GOT3 (cell line): ENCODE results near the gene ELL2.
"Not testable (repeated sequence)": the region's sequence is repeated elsewhere in the genome, so short reads cannot be mapped to it uniquely, and the experiment has no call there.

Experiments used
- DNase-seq: peaks from one replicate; lab custom pipeline; 2025; ENCODE audit warnings: mixed read lengths; lab: John Stamatoyannopoulos, UW

Gene ELL2

DNA sequence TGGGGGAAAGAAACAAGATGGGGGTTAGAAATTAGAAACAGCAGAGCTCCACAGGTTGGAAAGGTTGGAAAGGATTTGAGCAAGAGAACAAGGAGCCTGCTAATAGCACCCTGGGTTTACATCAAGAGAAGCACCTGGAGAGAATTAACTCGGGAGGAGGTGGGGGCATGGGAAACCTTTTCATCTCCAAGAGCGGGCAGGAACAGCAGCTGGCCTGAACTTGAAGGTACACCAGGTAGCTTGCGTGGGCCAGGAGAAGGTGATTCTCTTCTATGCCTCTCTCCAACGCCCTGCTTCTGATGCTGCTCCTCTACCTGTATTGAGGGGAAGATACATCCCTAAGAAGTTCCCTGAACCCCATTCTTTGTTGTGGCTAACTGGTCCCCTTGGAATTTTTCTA lies 102.0 kb downstream of the ELL2 start:
- no peak for DNase-seq

DNA sequence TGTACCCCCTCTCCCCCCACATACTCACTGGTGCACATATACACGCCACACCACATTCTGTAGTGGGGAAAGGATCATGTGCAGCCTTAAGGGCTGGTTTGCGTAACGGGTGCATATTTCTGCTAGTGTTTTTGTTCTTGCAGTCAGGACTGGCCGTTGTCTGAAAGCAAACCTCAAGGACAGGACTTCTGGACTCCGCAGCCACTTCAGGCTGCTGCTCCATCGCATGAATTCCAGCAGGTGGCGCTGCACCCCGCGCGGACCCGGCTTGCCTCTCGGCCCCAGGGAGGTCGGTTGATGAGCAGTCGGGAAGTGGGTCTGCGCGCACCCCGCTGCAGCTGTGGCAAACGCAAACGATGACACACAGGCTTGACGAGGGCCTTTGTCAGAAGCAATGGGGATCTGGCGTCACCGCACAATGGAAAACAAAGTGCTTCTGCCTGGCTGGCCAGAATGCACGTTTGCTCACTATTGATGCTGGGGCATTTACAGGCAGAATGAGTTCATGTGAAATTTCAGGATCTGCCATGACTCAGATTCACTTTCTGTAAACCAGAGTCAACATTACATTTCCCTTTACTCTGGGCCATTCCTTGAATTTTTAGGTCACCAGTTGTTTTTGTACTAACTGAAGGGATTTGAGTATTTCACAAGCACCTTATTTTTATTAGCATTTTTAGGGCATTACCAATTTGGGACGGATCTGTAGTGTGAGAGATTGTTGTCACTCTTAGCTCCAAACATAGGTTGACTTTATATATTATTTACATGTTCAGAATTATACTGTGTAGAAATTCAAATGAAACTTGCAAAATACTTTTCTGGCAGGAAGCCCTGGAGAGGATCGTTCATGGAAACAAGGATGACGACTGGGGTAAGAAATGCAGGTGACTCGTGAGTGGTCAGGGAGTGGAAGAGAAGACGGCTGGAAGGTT lies 102.7 kb downstream of the ELL2 start:
- peak; percentile 89 for DNase-seq

- DNase-seq = no peak
Measured at GRCh38 chr5:95858023-95858461, 103.6 kb downstream of the ELL2 start.

GRCh38 chr5:95857185-95857945 lies 104.3 kb downstream of the ELL2 start:
- DNase-seq = no peak

- no peak for DNase-seq
Measured at GRCh38 chr5:95856501-95856981, 105.1 kb downstream of the ELL2 start.

GRCh38 chr5:95853490-95853889 lies 108.2 kb downstream of the ELL2 start:
- DNase-seq = no peak

GRCh38 chr5:95852567-95852966 lies 109.1 kb downstream of the ELL2 start:
- no peak for DNase-seq

DNA sequence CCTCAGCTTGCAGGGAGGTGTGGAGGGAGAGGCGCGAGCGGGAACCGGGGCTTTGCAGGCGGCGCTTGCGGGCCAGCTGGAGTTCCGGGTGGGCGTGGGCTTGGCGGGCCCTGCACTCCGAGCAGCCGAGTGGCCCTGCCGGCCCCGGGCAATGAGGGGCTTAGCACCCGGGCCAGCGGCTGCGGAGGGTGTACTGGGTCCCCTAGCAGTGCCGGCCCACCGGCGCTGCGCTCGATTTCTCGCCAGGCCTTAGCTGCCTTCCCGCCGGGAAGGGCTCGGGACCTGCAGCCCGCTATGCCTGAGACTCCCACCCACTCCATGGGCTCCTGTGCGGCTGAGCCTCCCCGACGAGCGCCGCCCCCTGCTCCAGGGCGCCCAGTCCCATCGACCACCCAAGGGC lies 110.5 kb downstream of the ELL2 start:
- DNase-seq = not testable (repeated sequence)

DNA sequence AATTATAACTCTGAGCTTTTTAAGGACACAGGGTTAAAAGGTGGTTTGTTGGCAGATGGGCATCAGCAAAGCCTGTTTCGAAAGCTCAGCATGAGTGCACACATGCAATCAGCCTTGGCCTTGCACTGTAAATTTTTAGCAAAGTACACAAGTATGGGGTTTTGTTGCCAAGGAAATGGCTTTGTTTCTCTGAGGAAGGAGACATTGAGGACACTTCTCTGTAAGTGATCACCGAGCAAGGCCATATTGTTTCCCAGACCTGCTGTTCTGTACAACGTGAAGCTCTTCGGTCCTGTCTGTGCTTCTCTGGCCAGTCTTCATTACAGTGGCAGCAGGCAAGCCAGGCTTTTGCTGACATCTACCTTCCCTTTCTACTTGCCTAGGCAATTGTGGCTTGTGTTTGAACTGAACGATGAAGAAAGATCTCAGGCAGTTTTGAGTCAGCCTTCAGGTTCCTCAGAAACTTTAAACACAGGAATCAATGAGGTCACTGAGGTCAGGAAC lies 111.2 kb downstream of the ELL2 start:
- DNase-seq = no peak

GRCh38 chr5:95848701-95849100 lies 113.0 kb downstream of the ELL2 start:
- DNase-seq = no peak

GRCh38 chr5:95847261-95847592 lies 114.4 kb downstream of the ELL2 start:
- DNase-seq = no peak

DNA sequence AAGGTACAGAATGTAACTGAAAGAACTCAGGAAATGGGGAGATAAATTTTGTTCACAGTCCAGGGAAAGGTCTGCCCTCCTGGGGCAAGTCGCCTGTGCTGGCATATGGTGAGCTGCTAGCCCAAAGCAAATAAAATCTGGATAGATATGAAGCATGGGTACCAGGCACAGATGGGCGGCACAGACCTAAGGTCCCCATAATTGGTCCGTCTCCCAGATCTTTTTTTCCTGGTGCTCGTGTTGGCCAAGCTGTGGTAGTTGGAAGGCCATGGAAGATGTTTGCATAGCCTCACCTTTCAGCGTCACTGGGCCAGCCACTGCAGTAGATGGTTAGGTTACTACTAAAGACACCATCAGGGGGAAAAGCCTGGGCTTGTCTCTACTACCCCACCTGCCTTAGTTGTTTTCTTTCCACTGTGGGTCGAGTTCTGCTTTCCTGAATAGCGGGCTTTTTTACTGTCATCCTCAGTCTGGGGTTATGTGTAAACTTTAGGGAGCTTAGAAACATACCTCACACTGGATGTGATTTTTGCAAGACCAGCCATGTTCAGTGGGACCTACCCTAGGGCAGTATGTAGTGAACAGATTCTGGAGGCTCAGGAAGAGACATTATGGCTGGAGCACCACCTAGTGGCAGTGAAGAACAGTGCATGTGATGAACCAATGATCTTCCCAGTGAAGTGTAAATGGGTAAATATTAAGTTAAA lies 114.9 kb downstream of the ELL2 start:
- DNase-seq = no peak

- no peak for DNase-seq
Measured at GRCh38 chr5:95845391-95845790, 116.3 kb downstream of the ELL2 start.

DNA sequence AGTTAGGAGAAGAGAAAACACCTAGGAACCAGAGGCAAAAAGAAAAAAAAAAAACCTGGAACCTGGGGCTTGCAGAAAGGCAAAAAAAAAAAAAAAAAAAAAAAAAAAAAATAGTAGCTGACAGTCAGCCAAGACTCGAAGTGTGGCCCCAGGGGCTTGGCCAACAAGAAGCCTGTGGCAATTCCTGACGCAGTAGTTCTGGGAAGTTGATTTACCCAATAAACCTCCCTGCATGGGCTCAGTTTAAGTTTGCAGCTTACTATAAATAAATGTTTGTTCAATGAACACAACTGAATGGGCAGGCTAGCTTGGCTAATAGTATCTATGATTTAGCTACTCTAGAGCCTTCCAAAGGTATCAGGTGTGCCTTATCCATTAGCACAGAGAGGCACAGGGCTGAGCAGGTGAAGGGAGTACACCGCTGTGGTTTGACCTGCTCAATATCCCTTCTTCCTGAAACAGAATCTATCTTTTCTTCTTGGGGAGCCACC lies 117.9 kb downstream of the ELL2 start:
- no peak for DNase-seq

- no peak for DNase-seq
Measured at GRCh38 chr5:95842854-95843544, 118.7 kb downstream of the ELL2 start.

DNA sequence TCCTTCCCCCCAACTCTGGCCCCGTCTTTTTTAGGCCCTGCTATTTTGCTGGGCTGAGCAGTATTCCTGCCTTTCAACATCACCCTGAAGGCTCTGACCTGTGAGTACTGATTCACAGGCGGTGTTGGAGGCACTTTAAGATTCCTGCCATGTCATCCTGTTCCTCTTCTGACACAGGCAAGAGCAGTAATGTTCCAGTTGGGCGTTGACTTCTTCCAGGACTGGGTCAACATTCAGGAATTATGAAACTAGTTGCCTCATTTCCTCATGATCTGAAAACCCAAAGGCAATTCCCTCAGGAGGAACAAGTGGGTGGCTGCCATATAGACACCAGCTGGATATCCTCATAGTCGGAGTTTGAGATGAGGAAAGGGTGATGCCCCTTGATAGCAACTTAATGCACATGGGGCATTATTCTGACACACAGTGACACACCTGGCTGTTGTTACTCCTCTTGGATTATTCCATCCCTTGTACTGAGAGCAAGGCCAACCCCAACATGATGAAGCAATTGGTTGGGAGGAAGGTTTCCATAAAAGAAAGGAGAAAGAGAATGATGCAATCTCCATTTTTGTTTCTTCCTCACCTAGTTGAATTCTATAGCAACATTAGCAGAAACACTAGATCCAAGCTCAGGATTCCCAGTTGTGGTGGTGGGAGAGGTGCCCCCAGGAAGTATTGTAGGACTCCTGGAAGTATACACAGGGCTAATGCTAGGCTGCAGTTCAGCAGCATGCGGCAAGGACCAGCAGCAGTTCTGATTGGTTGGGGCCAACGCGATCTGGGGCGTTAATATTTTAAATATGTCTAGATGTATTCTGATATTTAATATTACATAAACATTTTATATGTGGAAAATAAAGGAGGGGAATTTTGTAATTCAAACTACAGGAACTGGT lies 119.5 kb downstream of the ELL2 start:
- DNase-seq = no peak

DNA sequence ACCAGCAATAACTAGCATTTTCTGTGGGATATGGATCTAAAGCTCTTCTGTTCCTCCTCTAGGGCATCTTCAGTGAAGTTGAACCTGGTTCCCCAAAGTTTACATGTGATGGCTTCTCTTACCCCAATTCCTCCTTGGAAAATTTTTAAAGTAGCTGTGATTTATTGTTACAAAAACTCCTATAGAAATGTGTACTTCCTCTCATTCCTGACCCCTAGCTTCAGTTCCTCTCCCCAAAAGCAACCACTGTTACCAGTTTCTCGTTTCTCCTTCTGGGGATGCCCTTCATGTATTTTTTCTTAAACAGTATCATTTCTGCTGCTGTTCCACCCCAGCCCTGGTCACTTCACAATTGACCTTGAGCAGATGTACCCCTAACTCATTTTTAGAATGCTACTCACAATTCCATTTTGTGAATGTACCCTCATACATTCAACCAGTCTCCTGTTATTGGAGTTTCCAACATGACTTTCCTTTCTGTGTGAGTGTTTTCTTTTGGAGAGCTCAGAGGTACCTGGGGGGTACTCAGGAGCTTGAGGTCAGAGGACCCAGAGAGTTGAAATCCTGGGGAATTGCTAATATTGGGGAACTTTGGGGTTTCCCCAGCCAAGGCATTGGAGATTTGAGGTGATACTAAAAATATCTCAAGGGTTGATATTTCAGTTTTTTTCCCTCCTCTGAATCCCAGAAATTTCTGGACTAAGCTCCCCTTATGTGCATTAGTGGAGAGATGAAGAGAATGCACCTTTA lies 120.5 kb downstream of the ELL2 start:
- no peak for DNase-seq

GRCh38 chr5:95839658-95840057 lies 122.0 kb downstream of the ELL2 start:
- DNase-seq = no peak

DNA sequence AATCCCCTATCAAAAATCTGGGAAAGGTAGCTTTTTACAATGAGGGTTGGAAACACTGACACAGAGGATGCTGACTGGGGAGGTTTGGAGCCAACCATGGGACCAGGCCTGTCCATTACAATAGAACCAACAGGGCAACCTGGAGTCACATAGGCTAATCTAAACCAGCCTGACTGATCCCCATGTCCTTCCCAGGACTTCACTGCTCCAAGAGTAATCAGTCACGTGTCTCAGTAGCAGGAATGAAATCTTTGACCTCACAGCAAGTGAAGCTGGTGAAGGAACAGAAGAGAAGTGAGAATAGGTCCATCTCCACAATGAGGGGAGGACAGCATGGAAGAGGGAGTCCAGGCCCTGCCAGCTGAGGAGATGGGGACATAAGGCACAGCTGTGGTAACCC lies 123.1 kb downstream of the ELL2 start:
- DNase-seq = no peak
